BLaER1 (cell line): ENCODE measurements around the gene GAS2.

Experiments used
- H3K27ac ChIP-seq: shearing (Covaris generic); formaldehyde crosslinking; 2 replicates; pipeline ENCODE4 v1.8.1; 2022
- H3K27me3 ChIP-seq: shearing (Covaris generic); formaldehyde crosslinking; 2 replicates; pipeline ENCODE4 v1.8.1; 2022
- H3K36me3 ChIP-seq: shearing (Covaris generic); formaldehyde crosslinking; 2 replicates; pipeline ENCODE4 v1.8.1; 2022
- H3K4me1 ChIP-seq: shearing (Covaris generic); formaldehyde crosslinking; 2 replicates; pipeline ENCODE4 v1.8.1; 2022
- H3K4me2 ChIP-seq: shearing (Covaris generic); formaldehyde crosslinking; 2 replicates; pipeline ENCODE4 v1.8.1; 2022
- H3K4me3 ChIP-seq: shearing (Covaris generic); formaldehyde crosslinking; 2 replicates; pipeline ENCODE4 v1.8.1; 2022
- H3K9ac ChIP-seq: shearing (Covaris generic); formaldehyde crosslinking; 2 replicates; pipeline ENCODE4 v1.8.1; 2022
- H3K9me3 ChIP-seq: shearing (Covaris generic); formaldehyde crosslinking; 2 replicates; pipeline ENCODE4 v1.8.1; 2022
- H4K20me1 ChIP-seq: shearing (Covaris generic); formaldehyde crosslinking; 2 replicates; pipeline ENCODE4 v1.8.1; 2022
- Cebpa-rat ChIP-seq: shearing (Covaris generic); IDR thresholded peaks from 2 replicates; pipeline ENCODE4 v1.8.1; 2022

The GAS2 gene

DNA sequence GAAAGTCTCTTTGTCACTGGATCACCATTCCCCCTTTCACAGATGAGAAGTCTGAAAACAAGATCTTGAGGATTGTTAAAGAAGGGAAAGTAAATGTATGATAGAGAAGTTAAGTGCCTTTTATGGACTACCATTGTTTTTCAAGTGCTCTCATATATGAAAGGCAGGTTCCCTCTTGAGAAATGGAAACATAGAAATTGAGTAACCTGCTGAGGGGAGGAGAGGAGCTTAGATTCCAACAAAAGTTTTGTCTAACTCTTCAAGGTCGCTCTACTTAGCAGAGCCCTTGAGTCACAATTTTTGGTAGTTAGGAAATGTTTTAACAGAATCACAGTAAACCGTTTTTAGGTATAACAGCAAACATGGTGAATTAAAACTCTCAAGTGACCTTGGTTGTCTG lies 83.1 kb downstream of the GAS2 start:
- Histone ChIP-seq H4K20me1 (no peaks in the 10 kb centered on the region), H3K36me3 (no peaks in the 10 kb centered on the region), H3K4me3 (no peak overlapping the region), H3K9me3 (no peaks in the 10 kb centered on the region), H3K27me3 (no peaks in the 10 kb centered on the region), H3K9ac (no peak overlapping the region), H3K4me1 (no peaks in the 10 kb centered on the region), H3K27ac (no peak overlapping the region), H3K4me2 (no peak overlapping the region)
- no peak for TF ChIP-seq Cebpa-rat

DNA sequence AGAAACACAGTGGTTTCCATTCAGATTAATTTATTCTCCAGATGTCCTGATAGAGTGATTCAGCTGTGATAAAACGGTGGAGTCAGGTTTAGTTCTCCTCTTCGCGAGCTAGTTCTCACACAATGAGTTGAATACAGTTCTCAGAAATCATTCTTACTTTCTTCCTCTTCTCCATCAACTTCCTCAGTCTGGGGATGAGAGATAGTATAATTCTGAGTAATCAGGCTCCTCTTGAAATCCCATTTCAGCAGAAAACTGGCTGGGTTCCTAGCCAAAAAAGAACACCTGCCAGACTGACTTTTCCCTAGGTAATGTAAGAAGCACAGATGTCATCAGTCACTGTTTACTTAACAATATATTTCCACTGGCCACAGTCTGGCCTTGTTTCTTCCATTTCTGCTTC lies 86.5 kb downstream of the GAS2 start:
- H3K27ac ChIP-seq = no peak overlapping the region
- H3K27me3 ChIP-seq = no peaks in the 10 kb centered on the region
- H3K4me1 ChIP-seq = no peaks in the 10 kb centered on the region
- H3K36me3 ChIP-seq = no peaks in the 10 kb centered on the region
- no peaks in the 10 kb centered on the region for H4K20me1 ChIP-seq
- H3K9me3 ChIP-seq = no peaks in the 10 kb centered on the region
- H3K9ac ChIP-seq = no peak overlapping the region
- no peak overlapping the region for H3K4me2 ChIP-seq
- H3K4me3 ChIP-seq = no peak overlapping the region
- TF ChIP-seq Cebpa-rat = no peak

DNA sequence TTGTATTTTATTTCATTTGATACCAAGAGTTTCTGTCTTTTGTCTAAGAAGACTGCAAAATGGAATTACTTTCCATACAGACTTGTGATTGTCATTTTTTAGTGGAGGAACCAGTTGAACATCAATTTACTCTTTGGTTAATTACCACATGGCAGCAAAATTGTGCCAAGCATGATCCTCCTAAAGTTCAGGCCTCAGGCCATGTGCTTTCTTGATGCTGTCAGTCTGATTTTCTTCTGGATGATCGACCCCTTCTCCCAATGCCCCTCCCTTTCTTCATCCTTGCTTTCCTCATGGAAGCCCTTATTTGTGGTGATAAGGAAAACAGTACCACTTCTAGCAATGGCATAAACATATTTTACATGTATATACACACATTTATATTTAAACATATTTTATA lies 87.0 kb downstream of the GAS2 start:
- Histone ChIP-seq H3K9me3 (no peaks in the 10 kb centered on the region), H3K4me2 (no peak overlapping the region), H3K4me3 (no peak overlapping the region), H3K4me1 (no peaks in the 10 kb centered on the region), H3K36me3 (no peaks in the 10 kb centered on the region), H4K20me1 (no peaks in the 10 kb centered on the region), H3K9ac (no peak overlapping the region), H3K27me3 (no peaks in the 10 kb centered on the region), H3K27ac (no peak overlapping the region)
- TF ChIP-seq Cebpa-rat = no peak

DNA sequence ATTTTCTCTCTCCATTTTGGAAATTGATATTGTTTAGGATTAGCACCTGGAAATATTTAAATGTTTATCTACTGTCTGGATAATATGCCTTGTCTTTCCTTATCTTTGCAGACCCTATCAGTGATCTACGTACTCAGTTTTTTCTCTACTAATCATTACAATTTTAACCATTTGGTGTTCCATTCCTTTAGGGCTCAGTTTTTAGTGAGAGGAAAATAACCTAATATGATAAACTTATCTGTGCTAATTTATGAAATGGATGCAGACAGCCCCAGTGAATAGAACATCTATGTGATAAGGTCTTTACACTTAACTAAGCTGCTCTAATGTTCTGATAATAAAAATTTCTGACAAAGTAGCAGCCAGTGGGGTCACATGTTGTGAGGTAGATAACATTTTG lies 94.7 kb downstream of the GAS2 start:
- no peak for TF ChIP-seq Cebpa-rat
- no peak overlapping the region for H3K4me2 ChIP-seq
- H4K20me1 ChIP-seq = no peaks in the 10 kb centered on the region
- no peaks in the 10 kb centered on the region for H3K27me3 ChIP-seq
- H3K9me3 ChIP-seq = no peaks in the 10 kb centered on the region
- H3K4me1 ChIP-seq = no peaks in the 10 kb centered on the region
- no peak overlapping the region for H3K4me3 ChIP-seq
- H3K9ac ChIP-seq = no peak overlapping the region
- no peaks in the 10 kb centered on the region for H3K36me3 ChIP-seq
- H3K27ac ChIP-seq = no peak overlapping the region

DNA sequence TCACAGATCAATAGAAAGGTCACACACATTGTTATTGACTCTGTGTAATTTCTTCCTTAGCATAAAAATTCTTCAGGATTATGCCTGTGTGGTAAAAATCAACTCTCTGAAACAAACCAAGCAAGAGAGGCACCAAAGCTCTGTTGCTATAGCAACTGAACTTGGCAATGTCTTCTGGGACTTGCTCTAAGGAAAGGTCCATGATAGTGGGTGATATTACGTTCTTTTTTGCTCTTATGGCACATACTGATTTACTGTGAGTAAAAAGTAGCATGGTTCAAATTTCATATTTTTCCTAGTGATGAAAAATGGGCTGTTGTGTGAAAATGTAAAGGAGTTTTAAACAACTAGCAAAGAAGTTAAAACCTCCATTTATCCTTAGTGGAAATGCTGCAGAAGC lies 96.8 kb downstream of the GAS2 start:
- H3K36me3 ChIP-seq = no peaks in the 10 kb centered on the region
- no peak for TF ChIP-seq Cebpa-rat
- no peaks in the 10 kb centered on the region for H4K20me1 ChIP-seq
- H3K4me2 ChIP-seq = no peak overlapping the region
- no peak overlapping the region for H3K9ac ChIP-seq
- H3K27ac ChIP-seq = no peak overlapping the region
- H3K4me1 ChIP-seq = no peaks in the 10 kb centered on the region
- H3K27me3 ChIP-seq = no peaks in the 10 kb centered on the region
- H3K9me3 ChIP-seq = no peaks in the 10 kb centered on the region
- H3K4me3 ChIP-seq = no peak overlapping the region

DNA sequence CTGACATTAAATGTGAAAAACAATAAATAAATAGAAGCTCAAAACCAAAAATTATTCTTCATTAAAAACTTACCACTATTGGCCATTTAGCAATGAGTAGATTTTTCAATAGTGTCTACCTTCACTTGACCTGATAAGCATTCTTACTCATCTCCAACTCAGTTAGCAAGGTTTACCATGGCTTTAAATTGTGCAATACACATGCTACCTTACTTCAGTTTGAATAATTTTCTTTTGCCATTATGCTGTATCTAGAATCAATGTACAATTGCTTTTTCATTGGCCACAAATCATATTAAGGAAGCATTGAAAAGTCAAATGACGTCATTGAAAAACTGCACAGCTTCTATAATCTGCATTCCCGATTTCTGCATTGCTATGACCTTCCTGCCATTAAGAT lies 98.3 kb downstream of the GAS2 start:
- Histone ChIP-seq H3K4me1 (no peaks in the 10 kb centered on the region), H3K9ac (no peak overlapping the region), H3K27me3 (no peaks in the 10 kb centered on the region), H4K20me1 (no peaks in the 10 kb centered on the region), H3K27ac (no peak overlapping the region), H3K9me3 (no peaks in the 10 kb centered on the region), H3K4me2 (no peak overlapping the region), H3K4me3 (no peak overlapping the region), H3K36me3 (no peaks in the 10 kb centered on the region)
- no peak for TF ChIP-seq Cebpa-rat

DNA sequence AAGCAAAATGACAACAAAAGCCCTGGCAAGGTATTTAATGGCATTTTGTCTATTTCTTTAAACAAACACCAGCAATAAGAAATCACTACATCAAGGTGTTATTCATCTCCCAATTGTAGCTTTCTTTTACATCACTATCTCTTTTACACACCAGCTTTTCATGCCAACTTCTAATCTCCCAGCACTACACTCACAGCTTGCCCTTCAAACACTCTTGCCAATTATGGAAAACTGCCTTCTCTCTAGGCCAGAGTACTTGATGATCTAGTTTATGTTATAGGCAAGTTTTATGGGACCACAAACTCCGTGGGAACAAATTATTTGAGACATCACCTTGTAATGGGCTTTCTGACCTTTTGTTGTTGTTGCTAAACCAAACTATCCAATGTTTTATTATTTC lies 101.9 kb downstream of the GAS2 start:
- no peak for TF ChIP-seq Cebpa-rat
- Histone ChIP-seq H3K4me3 (no peak overlapping the region), H3K27ac (no peak overlapping the region), H3K9me3 (no peaks in the 10 kb centered on the region), H3K9ac (no peak overlapping the region), H4K20me1 (no peaks in the 10 kb centered on the region), H3K36me3 (no peaks in the 10 kb centered on the region), H3K4me2 (no peak overlapping the region), H3K27me3 (no peaks in the 10 kb centered on the region), H3K4me1 (peaks cover 5% of the 10 kb centered on the region; the same call in 1 of the 2 replicates)

DNA sequence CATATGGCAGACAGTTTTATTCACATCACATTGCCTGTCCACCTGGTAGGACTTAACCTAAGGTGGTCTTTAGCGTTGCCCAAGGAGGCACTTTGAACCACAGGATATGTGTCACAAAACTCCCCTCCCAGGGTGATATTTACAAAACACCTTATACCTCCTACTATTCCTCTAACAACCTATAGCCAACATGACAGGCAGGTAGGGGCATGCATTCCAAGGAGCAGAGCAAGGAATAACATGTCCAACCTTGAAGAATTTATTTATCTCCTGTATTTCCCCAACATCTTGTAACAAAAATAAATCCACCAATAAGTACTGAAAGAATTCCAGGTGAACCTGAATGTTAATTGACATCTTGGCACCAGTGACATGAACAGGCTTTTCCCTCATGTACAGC lies 102.7 kb downstream of the GAS2 start:
- Histone ChIP-seq H4K20me1 (no peaks in the 10 kb centered on the region), H3K4me1 (peaks cover 5% of the 10 kb centered on the region; the same call in 1 of the 2 replicates), H3K4me2 (no peak overlapping the region), H3K9me3 (no peaks in the 10 kb centered on the region), H3K9ac (no peak overlapping the region), H3K27ac (no peak overlapping the region), H3K27me3 (no peaks in the 10 kb centered on the region), H3K4me3 (no peak overlapping the region), H3K36me3 (no peaks in the 10 kb centered on the region)
- TF ChIP-seq Cebpa-rat = no peak

DNA sequence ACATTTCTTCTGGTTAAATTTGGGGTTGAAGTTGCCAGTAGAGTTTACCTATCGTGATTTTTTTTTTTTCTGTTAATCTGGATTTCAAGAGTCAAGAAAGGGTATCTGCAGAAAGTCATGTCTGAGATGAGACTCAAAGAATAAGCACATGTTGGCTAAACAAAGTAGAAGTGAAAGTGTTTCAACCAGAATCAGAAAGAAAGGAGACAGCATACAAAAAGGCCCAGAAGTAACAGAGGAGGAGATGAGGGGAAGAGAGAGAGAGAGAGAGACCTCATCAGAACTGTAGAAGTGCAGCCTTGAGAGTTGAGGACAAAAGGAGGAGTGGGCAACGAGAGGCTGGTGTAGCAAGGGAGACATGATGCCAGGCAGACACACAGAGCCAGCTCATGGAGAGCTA lies 108.3 kb downstream of the GAS2 start:
- no peak for TF ChIP-seq Cebpa-rat
- Histone ChIP-seq H3K27me3 (no peaks in the 10 kb centered on the region), H3K9ac (no peak overlapping the region), H3K4me1 (peaks cover 5% of the 10 kb centered on the region; the same call in 1 of the 2 replicates), H3K9me3 (no peaks in the 10 kb centered on the region), H4K20me1 (no peaks in the 10 kb centered on the region), H3K36me3 (no peaks in the 10 kb centered on the region), H3K4me2 (no peak overlapping the region), H3K4me3 (no peak overlapping the region), H3K27ac (no peak overlapping the region)

DNA sequence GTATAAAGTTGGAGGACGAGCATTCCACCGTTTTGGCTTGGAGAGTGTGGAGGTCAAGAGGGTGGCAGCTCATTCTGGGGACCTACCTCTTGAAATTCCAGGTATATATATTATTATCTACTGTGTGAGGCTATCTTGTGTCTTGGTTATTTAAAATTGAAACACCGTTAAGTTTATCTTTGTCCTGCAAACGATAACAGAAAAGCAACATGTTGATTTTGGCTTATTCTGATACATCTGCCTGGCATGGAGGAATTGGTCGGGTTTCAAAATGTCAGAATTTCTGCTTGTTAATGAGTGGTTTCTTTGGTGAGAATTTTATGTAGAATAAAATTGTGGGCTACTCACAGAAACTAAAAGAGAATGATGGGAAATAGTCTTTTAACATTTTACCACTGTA lies 108.8 kb downstream of the GAS2 start:
- no peaks in the 10 kb centered on the region for H3K36me3 ChIP-seq

DNA sequence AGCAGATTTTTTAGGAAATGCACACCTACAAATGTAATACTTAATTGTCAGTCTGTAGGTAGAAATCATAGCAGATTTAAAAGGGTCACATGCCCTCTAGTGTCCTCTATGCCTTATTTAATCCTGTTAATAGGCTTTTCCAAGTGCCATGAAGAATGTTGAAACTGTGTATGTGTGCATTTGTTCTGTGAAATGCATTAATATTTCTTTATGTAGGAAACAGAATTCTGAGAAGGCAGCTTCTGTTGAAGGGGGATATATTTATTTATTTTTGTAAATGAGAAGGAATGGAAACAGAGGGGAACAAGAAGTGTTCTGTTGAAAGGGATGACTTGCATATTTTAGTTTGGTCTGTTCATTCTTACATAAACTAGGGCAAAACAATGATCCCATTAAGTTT lies 112.2 kb downstream of the GAS2 start:
- Histone ChIP-seq H3K9me3 (0 out of 2 replicates have a peak, but pooled peaks cover under 1% of the 10 kb centered on the region), H3K4me2 (no peak overlapping the region), H3K9ac (no peak overlapping the region), H3K36me3 (no peaks in the 10 kb centered on the region), H3K4me1 (peaks cover 7% of the 10 kb centered on the region), H3K27ac (no peak overlapping the region), H4K20me1 (no peaks in the 10 kb centered on the region), H3K27me3 (no peaks in the 10 kb centered on the region), H3K4me3 (no peak overlapping the region)
- no peak for TF ChIP-seq Cebpa-rat

More for the DNA sequence above, 108.8 kb downstream of the GAS2 start:
- no peak for TF ChIP-seq Cebpa-rat
- Histone ChIP-seq H3K9ac (no peak overlapping the region), H3K4me3 (no peak overlapping the region), H3K4me2 (no peak overlapping the region), H4K20me1 (no peaks in the 10 kb centered on the region), H3K4me1 (peaks cover 5% of the 10 kb centered on the region; the same call in 1 of the 2 replicates), H3K27ac (no peak overlapping the region), H3K9me3 (no peaks in the 10 kb centered on the region), H3K27me3 (no peaks in the 10 kb centered on the region)
